ENCODE results near the gene BRIP1.

BRIP1 gene

DNA sequence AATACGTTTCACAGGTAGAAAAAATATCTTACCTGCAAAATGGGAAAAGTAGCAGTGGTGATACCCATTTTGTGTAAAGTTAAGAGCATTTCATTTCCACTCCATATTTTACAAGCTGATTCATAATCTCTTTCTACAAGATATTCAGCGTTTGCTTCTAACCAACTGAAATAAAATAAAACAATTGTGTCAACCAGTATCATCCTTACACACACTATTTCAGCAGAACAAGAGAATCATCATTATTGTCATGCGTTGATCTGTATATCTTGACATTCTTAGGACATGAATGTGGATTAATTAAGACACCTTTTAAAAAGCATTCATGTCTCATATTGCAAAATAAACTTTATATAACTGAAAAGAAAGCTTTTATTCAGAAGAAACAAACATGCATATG, 69.8 kb downstream of the BRIP1 start:
- TF ChIP-seq, protein P1, sequence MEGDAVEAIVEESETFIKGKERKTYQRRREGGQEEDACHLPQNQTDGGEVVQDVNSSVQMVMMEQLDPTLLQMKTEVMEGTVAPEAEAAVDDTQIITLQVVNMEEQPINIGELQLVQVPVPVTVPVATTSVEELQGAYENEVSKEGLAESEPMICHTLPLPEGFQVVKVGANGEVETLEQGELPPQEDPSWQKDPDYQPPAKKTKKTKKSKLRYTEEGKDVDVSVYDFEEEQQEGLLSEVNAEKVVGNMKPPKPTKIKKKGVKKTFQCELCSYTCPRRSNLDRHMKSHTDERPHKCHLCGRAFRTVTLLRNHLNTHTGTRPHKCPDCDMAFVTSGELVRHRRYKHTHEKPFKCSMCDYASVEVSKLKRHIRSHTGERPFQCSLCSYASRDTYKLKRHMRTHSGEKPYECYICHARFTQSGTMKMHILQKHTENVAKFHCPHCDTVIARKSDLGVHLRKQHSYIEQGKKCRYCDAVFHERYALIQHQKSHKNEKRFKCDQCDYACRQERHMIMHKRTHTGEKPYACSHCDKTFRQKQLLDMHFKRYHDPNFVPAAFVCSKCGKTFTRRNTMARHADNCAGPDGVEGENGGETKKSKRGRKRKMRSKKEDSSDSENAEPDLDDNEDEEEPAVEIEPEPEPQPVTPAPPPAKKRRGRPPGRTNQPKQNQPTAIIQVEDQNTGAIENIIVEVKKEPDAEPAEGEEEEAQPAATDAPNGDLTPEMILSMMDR (conservative IDR thresholded peaks at IDR 0.05; ENCODE audit: low read depth, low read length), result no peak
- no peak overlapping the region for H3K4me3 ChIP-seq (ENCODE audit: low read depth, low read length)
- DNase-seq (ENCODE audit: low read depth), result no peak

DNA sequence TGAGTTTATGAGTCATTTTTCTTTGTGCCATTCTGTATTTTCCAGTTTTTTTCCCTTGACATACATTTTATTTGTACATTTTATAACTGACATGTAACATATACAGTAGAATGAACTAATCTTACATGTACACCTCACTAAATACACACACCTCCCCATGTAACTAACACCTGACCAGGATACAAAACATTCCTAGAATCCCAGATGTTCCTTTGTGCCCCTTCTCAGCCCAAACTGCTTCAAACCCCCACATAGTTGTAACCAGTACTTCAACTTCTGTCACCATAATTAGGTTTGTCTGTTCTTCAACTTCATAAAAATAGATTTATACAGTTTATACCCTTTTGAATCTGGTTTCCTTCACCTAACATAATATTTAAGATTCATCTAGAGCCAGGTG, 73.5 kb downstream of the BRIP1 start:
- H3K4me3 ChIP-seq (ENCODE audit: low read depth, low read length), result no peak overlapping the region
- TF ChIP-seq, protein P1 (conservative IDR thresholded peaks at IDR 0.05; ENCODE audit: low read depth, low read length), result no peak
- no peak for DNase-seq (ENCODE audit: low read depth)

DNA sequence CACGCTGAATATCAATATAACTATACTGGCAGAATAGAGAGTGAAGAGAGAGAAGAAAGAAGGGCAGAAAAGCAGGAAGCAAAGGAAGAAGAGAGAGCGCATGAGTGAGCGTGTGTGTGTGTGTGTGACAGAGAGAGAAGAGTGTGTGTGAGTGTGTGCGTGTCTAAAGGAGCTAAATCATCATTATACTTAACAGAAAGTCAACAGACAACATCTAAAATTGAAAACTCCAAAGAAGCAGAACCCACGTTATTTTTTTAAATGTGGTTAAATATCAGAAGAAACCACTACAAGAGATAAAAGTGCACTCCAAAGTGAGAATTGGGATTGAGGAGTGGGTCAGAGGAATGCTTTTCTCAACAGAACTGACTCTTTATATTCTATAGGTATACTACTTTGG, 77.2 kb downstream of the BRIP1 start:
- H3K4me3 ChIP-seq (ENCODE audit: low read depth, low read length), result no peak overlapping the region
- DNase-seq (ENCODE audit: low read depth), result no peak
- TF ChIP-seq, protein P1 (conservative IDR thresholded peaks at IDR 0.05; ENCODE audit: low read depth, low read length), result no peak

DNA sequence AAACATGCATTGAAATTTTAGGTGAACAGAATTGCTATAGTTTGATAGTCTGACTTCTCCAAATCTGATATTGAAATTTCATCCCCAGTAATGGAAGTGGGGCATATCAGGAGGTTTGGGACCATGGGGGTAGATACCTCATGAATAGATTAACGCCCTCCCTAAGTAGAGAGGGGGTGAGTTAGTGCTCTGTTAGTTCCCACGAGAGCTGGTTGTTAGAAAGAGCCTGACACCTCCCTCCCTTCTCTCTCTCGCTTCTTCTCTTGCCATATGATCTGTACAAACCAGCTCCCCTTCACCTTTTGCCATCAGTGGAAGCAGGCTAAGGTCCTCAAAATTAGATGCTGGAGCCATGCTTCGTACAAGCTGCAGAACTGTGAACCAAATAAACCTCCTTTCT, 78.8 kb downstream of the BRIP1 start:
- no peak for DNase-seq (ENCODE audit: low read depth)
- no peak overlapping the region for H3K4me3 ChIP-seq (ENCODE audit: low read depth, low read length)
- TF ChIP-seq, protein P1 (conservative IDR thresholded peaks at IDR 0.05; ENCODE audit: low read depth, low read length), result no peak

DNA sequence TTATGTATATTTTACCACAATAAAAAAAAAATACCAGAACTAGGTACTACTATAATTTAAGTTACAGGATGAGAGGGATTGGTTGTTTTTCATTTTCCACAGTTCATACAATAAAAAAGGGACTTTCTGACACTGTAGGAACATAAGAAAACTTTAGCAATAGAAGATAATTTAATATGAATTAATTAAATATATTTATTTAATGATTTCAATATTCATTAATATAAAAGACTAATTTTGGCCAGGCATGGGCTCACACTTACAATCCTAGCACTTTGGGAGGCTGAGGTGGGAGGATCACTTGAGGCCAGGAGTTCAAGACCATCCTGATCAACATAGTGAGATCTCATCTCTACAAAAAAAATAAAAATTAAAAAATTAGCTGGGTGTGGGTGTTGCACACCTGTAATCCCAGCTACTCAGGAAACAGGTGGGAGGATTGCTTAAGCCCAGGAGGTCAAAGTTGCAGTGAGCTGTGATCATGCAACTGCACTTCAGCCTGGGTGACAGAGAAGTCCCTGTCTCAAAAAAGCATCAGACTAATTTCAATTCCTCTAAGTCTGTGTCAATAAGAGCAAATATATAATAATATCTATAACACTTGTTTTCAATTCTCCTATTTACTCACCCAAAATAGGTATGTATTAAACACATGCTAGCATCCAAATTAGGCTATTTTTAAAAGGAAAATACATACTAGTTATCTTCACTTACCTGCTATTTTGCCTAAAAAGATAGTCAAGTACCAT, 79.6 kb downstream of the BRIP1 start:
- no peak for DNase-seq (ENCODE audit: low read depth)
- TF ChIP-seq, protein P1 (conservative IDR thresholded peaks at IDR 0.05; ENCODE audit: low read depth, low read length), result no peak
- H3K4me3 ChIP-seq (ENCODE audit: low read depth, low read length), result no peak overlapping the region

DNA sequence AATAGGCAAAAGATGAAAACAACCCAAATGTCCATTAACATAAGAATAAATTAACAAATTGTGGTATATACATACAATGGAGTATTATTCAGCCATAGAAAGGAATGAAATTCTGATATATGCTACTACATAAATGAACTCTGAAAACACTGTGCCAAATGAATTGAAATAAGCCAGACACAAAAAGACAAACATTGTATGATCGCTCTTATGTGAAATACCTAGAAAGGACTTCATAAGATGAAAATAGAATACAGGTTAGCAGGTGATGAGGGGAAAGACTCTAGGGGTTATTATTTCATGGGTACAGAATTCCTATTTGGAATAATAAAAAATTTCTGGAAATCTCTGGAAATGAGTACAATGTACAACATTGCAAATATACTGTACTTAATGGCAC, 80.2 kb downstream of the BRIP1 start:
- no peak for DNase-seq (ENCODE audit: low read depth)
- TF ChIP-seq, protein P1 (conservative IDR thresholded peaks at IDR 0.05; ENCODE audit: low read depth, low read length), result no peak
- H3K4me3 ChIP-seq (ENCODE audit: low read depth, low read length), result no peak overlapping the region

DNA sequence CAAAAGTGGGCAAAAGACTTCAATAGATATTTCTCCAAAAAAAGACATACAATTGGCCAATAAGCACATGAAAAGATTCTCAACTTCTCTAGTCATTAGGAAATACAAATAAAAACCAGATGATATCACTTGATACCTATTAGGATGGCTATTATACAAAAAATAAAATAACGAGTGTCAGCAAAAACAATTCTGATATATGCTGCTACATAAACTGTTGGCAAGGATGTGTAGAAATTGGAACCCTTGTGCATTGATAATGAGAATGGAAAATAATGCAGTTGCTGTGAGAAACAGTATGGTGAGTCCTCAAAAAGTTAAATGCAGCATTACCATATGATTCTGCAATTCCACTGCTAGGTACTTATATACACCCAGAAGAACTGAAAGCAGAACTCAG, 80.6 kb downstream of the BRIP1 start:
- H3K4me3 ChIP-seq (ENCODE audit: low read depth, low read length), result no peak overlapping the region
- TF ChIP-seq, protein P1 (conservative IDR thresholded peaks at IDR 0.05; ENCODE audit: low read depth, low read length), result no peak
- DNase-seq (ENCODE audit: low read depth), result no peak

All from choroid plexus epithelial cell (primary cell).